Measurements from ENCODE around the gene TMEM19. TPM values are rescaled to one million over a fixed set of nuclear protein-coding genes. Genes with fewer than 3 reads are reported as not detected.

TMEM19 gene
- total RNA-seq, 4 donors from 2014 or later = 9.6 to 24.2 (median 16.6) TPM

DNA sequence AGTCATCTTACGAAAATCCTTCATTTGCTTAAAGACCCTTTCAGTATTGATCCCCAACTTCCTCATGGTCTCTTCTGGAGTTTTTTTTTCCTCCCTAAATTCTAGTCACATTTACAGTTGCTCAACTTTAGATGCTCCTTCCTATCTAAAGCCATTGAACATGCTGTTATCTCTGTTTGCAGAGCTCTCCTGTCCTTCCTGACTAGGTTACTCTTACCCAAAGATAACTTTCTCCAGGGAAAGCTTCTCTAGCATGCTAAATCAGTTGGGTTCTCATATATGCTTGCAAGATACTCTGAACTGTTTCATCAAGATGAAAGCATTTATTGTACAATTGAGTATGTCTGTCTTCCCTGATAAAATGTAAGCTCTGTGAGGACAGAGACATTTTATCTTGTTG is 67.0 kb downstream of the TMEM19 start:
- Histone ChIP-seq H3K4me1 (peaks cover 9 to 30% (median 29%) of the 10 kb centered on the region in 4 donors), H3K27me3 (peaks cover 0 to 3% (median 0%) of the 10 kb centered on the region in 4 donors), H3K9me3 (no peaks in the 10 kb centered on the region), H3K27ac (replicated peaks in 1 of 4) (no peak overlapping the region), H3K36me3 (peaks cover 0 to 3% (median under 1%) of the 10 kb centered on the region in 4 donors), H3K4me3 (no peak overlapping the region)
- no peak for DNase-seq (ENCODE audit: extremely low spot score)
- WGBS = 92% methylated on average over 1 of the region's 1 CpG
- intact Hi-C loops (cut with DNase I) = loop anchor here (5.0 to 10.0 kb wide), 2 partner anchors 66 to 88 kb away; partner anchors contain the start of genes THAP2, TMEM19 and ZFC3H1
- TF ChIP-seq POLR2A (IDR thresholded peaks at IDR 0.05; ENCODE audit: low read depth) (no peak), CTCF (IDR thresholded peaks at IDR 0.05) (no peak), EP300 (IDR thresholded peaks at IDR 0.05) (no peak), POLR2AphosphoS5 (IDR thresholded peaks at IDR 0.05) (no peak)

Small RNA genes lying within 50 kb of the gene (small RNA-seq; reads per million reads assigned to genes)
- 0 reads per million in 3 donors for gene RF00560

Other genes with a start within 250 kb of the TMEM19 start
- under 1 TPM in 3 of 4 donors, not detected in 1; under 0.01 to 0.39 (median 0.34) TPM for gene LGR5, start 246.3 kb upstream of the TMEM19 start, total RNA-seq
- 10 to 100 TPM; 19.4 to 44.0 (median 25.9) TPM for gene ZFC3H1, start 22.2 kb upstream of the TMEM19 start, total RNA-seq
- gene THAP2, start 21.8 kb upstream of the TMEM19 start, total RNA-seq = 1 to 10 TPM; 3.3 to 5.1 (median 3.7) TPM
- gene RAB21, start 68.8 kb downstream of the TMEM19 start, total RNA-seq = 10 to 100 TPM; 15.0 to 36.9 (median 31.7) TPM
- gene TBC1D15, start 153.7 kb downstream of the TMEM19 start, total RNA-seq = 10 to 100 TPM; 20.8 to 41.7 (median 30.3) TPM